K562 (cell line): ENCODE results near the gene LMTK2. TPM values are rescaled to one million over a fixed set of nuclear protein-coding genes. Genes with fewer than 3 reads are reported as not detected.

Source experiments
- COPS2 ChIP-seq: fragments of 450-650 bp; conservative IDR thresholded peaks from 2 replicates; pipeline ENCODE4 v1.6.1; 2016; ENCODE audit warnings: mild to moderate bottlenecking, moderate library complexity
- EP400 ChIP-seq: fragments of 450-650 bp; IDR thresholded peaks from 2 replicates; pipeline ENCODE4 v1.6.1; 2017; ENCODE audit warnings: antibody characterized with exemption, mild to moderate bottlenecking, moderate library complexity
- PHTF2 ChIP-seq: fragments of 250-450 bp; sonication (Bioruptor Pico); IDR thresholded peaks from 2 replicates; pipeline ENCODE4 v1.5.0; 2021; ENCODE audit warnings: mild to moderate bottlenecking
- SREBF2 ChIP-seq: sonication (generic); formaldehyde crosslinking; IDR thresholded peaks from 2 replicates; pipeline ENCODE4 v1.4.0; 2020; ENCODE audit warnings: mild to moderate bottlenecking, missing genetic modification reagents
- ZC3H11A ChIP-seq: IDR thresholded peaks from 2 replicates; pipeline ENCODE4 v1.6.1; 2012; ENCODE audit warnings: low read depth, low read length, improper control_type of control experiment
- ZNF12 ChIP-seq: sonication (generic); formaldehyde crosslinking; IDR thresholded peaks from 2 replicates; pipeline ENCODE4 v1.4.0; 2020; ENCODE audit warnings: mild to moderate bottlenecking, missing genetic modification reagents
- ZNF175 ChIP-seq: fragments of 200-800 bp; sonication (Bioruptor generic); IDR thresholded peaks from 2 replicates; pipeline ENCODE4 v1.6.1; 2016; ENCODE audit warnings: low read depth, mild to moderate bottlenecking, missing genetic modification characterization, missing compliant biosample characterization
- ZZZ3 ChIP-seq: fragments of 450-650 bp; IDR thresholded peaks from 2 replicates; pipeline ENCODE4 v1.6.1; 2016; ENCODE audit warnings: antibody characterized with exemption, mild to moderate bottlenecking, moderate library complexity
- polyA plus RNA-seq, 8 experiments: library from polyadenylated mRNA; depleted of rRNA in 4 of 8; stranded (reverse) in 5 of 8; unstranded in 3 of 8; fragments of >200 nt; fragmentation: Nextera tagmentation in 2 of 8; fragmentation: Illumina TruSeq in 1 of 8; extraction: Ambion mirVana in 2 of 8; extraction: Trizol in 1 of 8; gene quantifications; 2 replicates each; pipeline versions ENCODE4 v1.2.1 to v1.2.3, GENCODE V29; 2011 to 2014; ENCODE audit warnings: inconsistent platforms in 1 of 8, missing spikeins in 1 of 8
- total RNA-seq, 7 experiments: library from RNA; depleted of rRNA in 6 of 7; stranded (reverse); fragments of >200 nt in 6 of 7; fragmentation: Illumina TruSeq in 2 of 7; extraction: Trizol in 2 of 7; gene quantifications; 2 replicates each; pipeline versions ENCODE4 v1.2.1 to v1.2.3, GENCODE V29; 2011 to 2021; ENCODE audit warnings: low replicate concordance in 1 of 7
- TF ChIP-seq, protein P1 (sequence below), 3 experiments: IDR thresholded peaks in 2 of 3; conservative IDR thresholded peaks in 1 of 3; 2 replicates each; pipeline ENCODE4 v1.5.1; 2011 to 2012; ENCODE audit warnings: low read length in 3 of 3, mild to moderate bottlenecking in 3 of 3, control low read depth in 2 of 3, improper control_type of control experiment in 1 of 3, inconsistent platforms in 1 of 3, low read depth in 1 of 3, mixed read lengths in 1 of 3, moderate library complexity in 1 of 3; ENCODE audit not compliant: insufficient read depth in 2 of 3
- TF ChIP-seq, protein P2 (sequence below): sonication (generic); formaldehyde crosslinking; IDR thresholded peaks from 2 replicates; pipeline ENCODE4 v1.8.1; 2023; ENCODE audit warnings: mild to moderate bottlenecking, missing genetic modification reagents

Gene LMTK2
- total and polyA plus RNA-seq, 9 of the 15 experiments (the other 6 are each of a cell fraction or from before 2014, with no cell fraction given) = 0.78 to 16.4 (median 6.3) TPM

DNA sequence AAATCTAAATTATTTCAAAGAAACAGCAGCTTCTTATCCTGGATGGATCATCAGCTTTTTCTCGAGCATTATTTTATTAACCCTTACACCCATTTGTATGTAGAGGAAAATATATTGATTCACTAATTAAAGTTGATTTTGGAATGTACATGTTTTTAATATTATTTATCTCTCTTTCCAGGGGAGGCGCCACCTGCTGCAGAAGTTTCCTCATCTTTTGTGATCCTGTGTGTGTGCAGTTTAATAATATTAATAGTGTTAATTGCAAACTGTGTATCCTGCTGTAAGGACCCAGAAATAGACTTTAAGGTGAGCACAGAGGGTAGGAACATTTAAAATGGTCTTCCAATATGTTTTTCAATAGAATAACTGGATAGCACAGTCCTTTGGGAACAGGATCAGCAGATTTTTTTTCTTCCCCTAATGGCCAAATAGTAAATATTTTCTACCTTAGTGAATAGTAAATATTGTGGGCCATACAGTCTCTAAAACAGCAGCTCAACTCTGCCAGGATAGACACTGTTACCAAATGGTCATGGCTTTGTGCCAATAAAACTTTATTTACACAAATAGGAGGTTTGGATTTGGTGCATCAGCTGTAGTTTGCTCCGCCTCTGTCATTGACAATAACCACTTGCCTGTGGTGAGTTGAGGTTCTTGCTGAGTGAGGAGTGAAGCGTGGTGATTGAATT, 30.6 kb downstream of the LMTK2 start (continued):
- TF ChIP-seq ZNF175 (CRISPR knock-in tag) (no peak), PHTF2 (CRISPR knock-in tag) (no peak), ZNF12 (CRISPR knock-in tag) (no peak), EP400 (no peak), SREBF2 (CRISPR knock-in tag) (no peak), ZC3H11A (no peak), ZZZ3 (no peak), COPS2 (no peak)
- TF ChIP-seq, protein P1, sequence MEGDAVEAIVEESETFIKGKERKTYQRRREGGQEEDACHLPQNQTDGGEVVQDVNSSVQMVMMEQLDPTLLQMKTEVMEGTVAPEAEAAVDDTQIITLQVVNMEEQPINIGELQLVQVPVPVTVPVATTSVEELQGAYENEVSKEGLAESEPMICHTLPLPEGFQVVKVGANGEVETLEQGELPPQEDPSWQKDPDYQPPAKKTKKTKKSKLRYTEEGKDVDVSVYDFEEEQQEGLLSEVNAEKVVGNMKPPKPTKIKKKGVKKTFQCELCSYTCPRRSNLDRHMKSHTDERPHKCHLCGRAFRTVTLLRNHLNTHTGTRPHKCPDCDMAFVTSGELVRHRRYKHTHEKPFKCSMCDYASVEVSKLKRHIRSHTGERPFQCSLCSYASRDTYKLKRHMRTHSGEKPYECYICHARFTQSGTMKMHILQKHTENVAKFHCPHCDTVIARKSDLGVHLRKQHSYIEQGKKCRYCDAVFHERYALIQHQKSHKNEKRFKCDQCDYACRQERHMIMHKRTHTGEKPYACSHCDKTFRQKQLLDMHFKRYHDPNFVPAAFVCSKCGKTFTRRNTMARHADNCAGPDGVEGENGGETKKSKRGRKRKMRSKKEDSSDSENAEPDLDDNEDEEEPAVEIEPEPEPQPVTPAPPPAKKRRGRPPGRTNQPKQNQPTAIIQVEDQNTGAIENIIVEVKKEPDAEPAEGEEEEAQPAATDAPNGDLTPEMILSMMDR (IDR thresholded peaks at IDR 0.05 in 2 of 3, conservative IDR thresholded peaks at IDR 0.05 in 1 of 3; ENCODE audit: insufficient read depth in 2 of 3, low read depth in 1 of 3, low read length in 3 of 3) = 0 out of 6 replicates have a peak, but pooled peaks of 1 of the 3 experiments have one; percentile 3
- TF ChIP-seq, protein P2, sequence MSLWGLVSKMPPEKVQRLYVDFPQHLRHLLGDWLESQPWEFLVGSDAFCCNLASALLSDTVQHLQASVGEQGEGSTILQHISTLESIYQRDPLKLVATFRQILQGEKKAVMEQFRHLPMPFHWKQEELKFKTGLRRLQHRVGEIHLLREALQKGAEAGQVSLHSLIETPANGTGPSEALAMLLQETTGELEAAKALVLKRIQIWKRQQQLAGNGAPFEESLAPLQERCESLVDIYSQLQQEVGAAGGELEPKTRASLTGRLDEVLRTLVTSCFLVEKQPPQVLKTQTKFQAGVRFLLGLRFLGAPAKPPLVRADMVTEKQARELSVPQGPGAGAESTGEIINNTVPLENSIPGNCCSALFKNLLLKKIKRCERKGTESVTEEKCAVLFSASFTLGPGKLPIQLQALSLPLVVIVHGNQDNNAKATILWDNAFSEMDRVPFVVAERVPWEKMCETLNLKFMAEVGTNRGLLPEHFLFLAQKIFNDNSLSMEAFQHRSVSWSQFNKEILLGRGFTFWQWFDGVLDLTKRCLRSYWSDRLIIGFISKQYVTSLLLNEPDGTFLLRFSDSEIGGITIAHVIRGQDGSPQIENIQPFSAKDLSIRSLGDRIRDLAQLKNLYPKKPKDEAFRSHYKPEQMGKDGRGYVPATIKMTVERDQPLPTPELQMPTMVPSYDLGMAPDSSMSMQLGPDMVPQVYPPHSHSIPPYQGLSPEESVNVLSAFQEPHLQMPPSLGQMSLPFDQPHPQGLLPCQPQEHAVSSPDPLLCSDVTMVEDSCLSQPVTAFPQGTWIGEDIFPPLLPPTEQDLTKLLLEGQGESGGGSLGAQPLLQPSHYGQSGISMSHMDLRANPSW = no peak
